Subcutaneous abdominal adipose tissue (tissue), 5 donors: ENCODE results near the gene CNIH2.

ENCODE experiments used
- H3K27ac ChIP-seq: one replicate; pipeline ENCODE4 v1.7.0; 2013; ENCODE audit warnings: low read depth, mild to moderate bottlenecking, inconsistent platforms, low read length, moderate library complexity
- H3K27me3 ChIP-seq, 5 donors: one replicate each; pipeline ENCODE4 v1.7.0; 2013; ENCODE audit warnings: low read length in 5 of 5, inconsistent platforms in 1 of 5; ENCODE audit not compliant: control insufficient read depth in 5 of 5, insufficient read depth in 4 of 5
- H3K36me3 ChIP-seq, 5 donors: one replicate each; pipeline ENCODE4 v1.7.0; 2013; ENCODE audit warnings: low read length in 5 of 5; ENCODE audit not compliant: control insufficient read depth in 5 of 5, insufficient read depth in 5 of 5
- H3K4me1 ChIP-seq, 5 donors: one replicate each; pipeline ENCODE4 v1.7.0; 2013; ENCODE audit warnings: low read length in 5 of 5, mild to moderate bottlenecking in 3 of 5, moderate library complexity in 1 of 5; ENCODE audit not compliant: control insufficient read depth in 5 of 5, insufficient read depth in 5 of 5
- H3K4me3 ChIP-seq, 5 donors: one replicate each; pipeline ENCODE4 v1.7.0; 2013; ENCODE audit warnings: low read length in 5 of 5, low read depth in 1 of 5
- H3K9ac ChIP-seq, 5 donors: one replicate each; pipeline ENCODE4 v1.7.0; 2013; ENCODE audit warnings: low read length in 5 of 5, mild to moderate bottlenecking in 4 of 5, moderate library complexity in 3 of 5
- H3K9me3 ChIP-seq, 5 donors: one replicate each; pipeline ENCODE4 v1.7.0; 2013; ENCODE audit warnings: low read length in 5 of 5; ENCODE audit not compliant: control insufficient read depth in 5 of 5
- donor health status: healthy.
- donor health status: healthy.
- donor health status: healthy.
- donor health status: healthy.
- donor health status: healthy.

The CNIH2 gene

GRCh38 chr11:66277471-66278362 lies at the start of gene CNIH2:
TSS of gene CNIH2 (plus strand) at chr11:66278175. CDS start at chr11:66278457, 282 bp downstream.
- Histone ChIP-seq H3K4me3 (peak within 1 kb of the TSS in 1 of 5 donors; percentile 57), H3K9ac (peak within 1 kb of the TSS in 1 of 5 donors; percentile 30)

GRCh38 chr11:66228521-66228920 lies 49.5 kb upstream of the CNIH2 start:
- peaks cover 0 to 10% (median 8%) of the 10 kb centered on the region in 5 donors for H3K4me1 ChIP-seq
- no peak overlapping the region for H3K9ac ChIP-seq
- H3K27ac ChIP-seq: no peak overlapping the region
- H3K9me3 ChIP-seq: no peaks in the 10 kb centered on the region
- no peaks in the 10 kb centered on the region for H3K27me3 ChIP-seq
- H3K4me3 ChIP-seq: no peak overlapping the region
- H3K36me3 ChIP-seq: peaks cover 3 to 63% (median 50%) of the 10 kb centered on the region in 5 donors

More at GRCh38 chr11:66277471-66278362, at the start of gene CNIH2:
- Histone ChIP-seq H3K4me1 (peaks cover 0 to 16% (median 11%) of the 10 kb centered on the region in 5 donors), H3K36me3 (peaks cover 0 to 40% (median 38%) of the 10 kb centered on the region in 5 donors), H3K9me3 (no peaks in the 10 kb centered on the region), H3K27me3 (peaks cover 0 to 8% (median 3%) of the 10 kb centered on the region in 5 donors), H3K27ac (no peak within 1 kb of the TSS)

DNA sequence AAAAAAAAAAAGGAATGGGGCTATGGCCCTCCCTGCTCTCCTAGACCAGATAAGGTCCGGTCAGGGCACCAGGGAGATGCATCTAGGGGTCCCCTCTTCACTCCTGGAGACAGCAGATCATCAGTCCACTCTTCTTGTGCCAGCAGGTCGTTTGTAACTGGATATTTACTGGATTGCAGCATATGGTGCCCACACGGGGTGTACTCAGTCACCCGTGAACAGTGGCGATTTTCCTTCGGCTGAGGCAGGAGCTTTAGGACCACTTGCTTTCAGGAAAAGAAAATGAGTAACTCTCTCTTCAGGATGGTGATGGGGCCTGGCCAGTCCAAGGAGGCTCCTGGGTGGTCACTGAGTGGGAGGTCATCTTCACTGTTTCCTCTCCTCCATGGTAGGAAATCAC lies 47.8 kb upstream of the CNIH2 start:
- Histone ChIP-seq H3K27ac (no peak overlapping the region), H3K9me3 (no peaks in the 10 kb centered on the region), H3K9ac (no peak overlapping the region), H3K4me1 (peaks cover 0 to 16% (median 11%) of the 10 kb centered on the region in 5 donors), H3K4me3 (no peak overlapping the region), H3K36me3 (peaks cover 3 to 67% (median 56%) of the 10 kb centered on the region in 5 donors), H3K27me3 (no peaks in the 10 kb centered on the region)

DNA sequence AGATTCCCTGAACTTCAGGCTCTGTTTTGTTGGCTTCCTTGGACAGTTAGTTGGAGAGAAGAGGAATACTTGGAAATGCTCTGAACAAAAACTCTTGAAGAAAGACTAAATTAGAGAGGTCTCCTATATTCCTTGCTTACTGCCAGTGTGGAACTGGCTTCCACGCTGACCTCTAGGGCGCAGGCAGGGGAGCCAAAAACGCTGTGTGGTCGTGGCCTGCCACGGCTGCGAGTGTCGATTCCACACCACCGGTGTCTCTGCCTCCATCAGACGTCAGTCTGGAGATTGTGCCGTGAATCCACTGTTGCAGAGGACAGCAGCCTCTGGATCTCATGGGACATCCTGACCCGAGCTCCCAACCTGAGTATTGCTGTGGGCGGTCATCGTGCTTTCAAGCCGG lies 47.0 kb upstream of the CNIH2 start:
- H3K9ac ChIP-seq: no peak overlapping the region
- no peaks in the 10 kb centered on the region for H3K9me3 ChIP-seq
- H3K27ac ChIP-seq: no peak overlapping the region
- H3K36me3 ChIP-seq: peaks cover 3 to 74% (median 64%) of the 10 kb centered on the region in 5 donors
- no peak overlapping the region for H3K4me3 ChIP-seq
- peaks cover 0 to 16% (median 11%) of the 10 kb centered on the region in 5 donors for H3K4me1 ChIP-seq
- H3K27me3 ChIP-seq: no peaks in the 10 kb centered on the region

- no peaks in the 10 kb centered on the region for H3K27me3 ChIP-seq
- H3K36me3 ChIP-seq: peaks cover 3 to 80% (median 69%) of the 10 kb centered on the region in 5 donors
- peaks cover 0 to 16% (median 11%) of the 10 kb centered on the region in 5 donors for H3K4me1 ChIP-seq
- no peak overlapping the region for H3K27ac ChIP-seq
- H3K4me3 ChIP-seq: no peak overlapping the region
- no peaks in the 10 kb centered on the region for H3K9me3 ChIP-seq
- H3K9ac ChIP-seq: no peak overlapping the region
Measured at GRCh38 chr11:66231561-66231960, 46.4 kb upstream of the CNIH2 start.

GRCh38 chr11:66232769-66233168 lies 45.2 kb upstream of the CNIH2 start:
- H3K4me1 ChIP-seq: peaks cover 0 to 16% (median 11%) of the 10 kb centered on the region in 5 donors
- H3K36me3 ChIP-seq: peaks cover 0 to 81% (median 72%) of the 10 kb centered on the region in 5 donors
- no peaks in the 10 kb centered on the region for H3K9me3 ChIP-seq
- peak overlapping the region in 1 of 5 donors; percentile 47 for H3K9ac ChIP-seq
- no peak overlapping the region for H3K27ac ChIP-seq
- H3K4me3 ChIP-seq: no peak overlapping the region
- no peaks in the 10 kb centered on the region for H3K27me3 ChIP-seq

DNA sequence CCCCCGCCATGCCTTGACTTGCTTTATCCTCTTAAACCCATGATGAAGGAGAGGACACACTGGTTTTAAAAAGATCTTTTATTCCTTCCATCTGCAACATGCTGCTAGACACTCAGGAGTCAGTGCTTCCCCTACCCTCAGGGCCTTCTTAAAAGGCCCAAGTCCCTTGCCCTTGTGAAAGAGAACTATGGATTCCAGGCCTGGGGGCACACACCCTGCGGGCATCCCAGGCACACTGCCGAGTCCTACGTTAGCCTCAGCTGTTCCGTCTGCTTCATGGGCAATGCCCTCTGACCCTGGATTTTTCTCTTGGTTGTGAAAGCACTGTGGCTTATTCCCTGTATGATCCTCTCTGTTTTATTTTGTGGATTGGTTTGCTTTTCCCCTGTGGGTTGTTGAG lies 44.7 kb upstream of the CNIH2 start:
- Histone ChIP-seq H3K9me3 (no peaks in the 10 kb centered on the region), H3K27ac (no peak overlapping the region), H3K36me3 (peaks cover 0 to 82% (median 75%) of the 10 kb centered on the region in 5 donors), H3K4me3 (no peak overlapping the region), H3K9ac (peak overlapping the region in 2 of 5 donors; percentile 4 to 47), H3K4me1 (peaks cover 0 to 16% (median 11%) of the 10 kb centered on the region in 5 donors), H3K27me3 (no peaks in the 10 kb centered on the region)

GRCh38 chr11:66235141-66235540 lies 42.8 kb upstream of the CNIH2 start:
- Histone ChIP-seq H3K9me3 (no peaks in the 10 kb centered on the region), H3K4me3 (no peak overlapping the region), H3K27ac (no peak overlapping the region), H3K4me1 (peaks cover 0 to 16% (median 11%) of the 10 kb centered on the region in 5 donors), H3K27me3 (no peaks in the 10 kb centered on the region), H3K9ac (no peak overlapping the region), H3K36me3 (peaks cover 0 to 96% (median 87%) of the 10 kb centered on the region in 5 donors)

- H3K9ac ChIP-seq: no peak overlapping the region
- no peak overlapping the region for H3K27ac ChIP-seq
- peaks cover 0 to 24% (median 18%) of the 10 kb centered on the region in 5 donors for H3K4me1 ChIP-seq
- H3K4me3 ChIP-seq: no peak overlapping the region
- peaks cover 0 to 96% (median 86%) of the 10 kb centered on the region in 5 donors for H3K36me3 ChIP-seq
- no peaks in the 10 kb centered on the region for H3K9me3 ChIP-seq
- no peaks in the 10 kb centered on the region for H3K27me3 ChIP-seq
Measured at GRCh38 chr11:66237867-66238266, 40.1 kb upstream of the CNIH2 start.

DNA sequence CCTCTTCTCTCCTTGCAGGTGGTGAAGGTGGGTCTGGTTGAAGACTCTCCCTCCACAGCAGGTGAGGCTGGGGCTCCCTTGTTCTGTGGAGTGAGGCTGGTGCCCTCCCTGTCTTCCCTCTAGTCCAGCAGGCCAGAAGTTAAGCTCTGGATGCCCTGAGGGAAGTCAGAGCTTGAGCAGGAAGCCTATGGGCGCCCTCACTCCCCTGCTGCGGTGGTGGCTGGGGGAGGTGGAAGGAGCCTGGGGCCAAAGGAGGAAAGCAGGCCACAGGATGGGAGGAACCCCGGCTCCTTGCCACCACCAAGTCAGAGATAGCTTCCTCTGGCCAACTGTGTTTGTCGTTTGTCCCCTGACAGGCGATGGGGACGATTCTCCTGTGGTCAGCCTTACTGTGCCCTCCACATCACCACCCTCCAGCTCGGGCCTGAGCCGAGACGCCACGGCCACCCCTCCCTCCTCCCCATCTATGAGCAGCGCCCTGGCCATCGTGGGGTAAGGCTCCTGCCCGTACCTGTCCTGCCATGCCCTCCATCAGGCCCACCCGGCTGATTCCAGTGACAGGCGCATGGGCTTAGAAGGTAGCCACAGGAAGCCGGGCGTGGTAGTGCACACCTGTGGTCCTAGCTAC lies 39.1 kb upstream of the CNIH2 start:
- Histone ChIP-seq H3K36me3 (peaks cover 0 to 95% (median 83%) of the 10 kb centered on the region in 5 donors), H3K4me3 (no peak overlapping the region), H3K27ac (no peak overlapping the region), H3K27me3 (no peaks in the 10 kb centered on the region), H3K9me3 (no peaks in the 10 kb centered on the region), H3K4me1 (peaks cover 0 to 13% (median 8%) of the 10 kb centered on the region in 5 donors), H3K9ac (no peak overlapping the region)
